Measurements from ENCODE around the gene HNRNPLL.

- TF ChIP-seq, protein P1, sequence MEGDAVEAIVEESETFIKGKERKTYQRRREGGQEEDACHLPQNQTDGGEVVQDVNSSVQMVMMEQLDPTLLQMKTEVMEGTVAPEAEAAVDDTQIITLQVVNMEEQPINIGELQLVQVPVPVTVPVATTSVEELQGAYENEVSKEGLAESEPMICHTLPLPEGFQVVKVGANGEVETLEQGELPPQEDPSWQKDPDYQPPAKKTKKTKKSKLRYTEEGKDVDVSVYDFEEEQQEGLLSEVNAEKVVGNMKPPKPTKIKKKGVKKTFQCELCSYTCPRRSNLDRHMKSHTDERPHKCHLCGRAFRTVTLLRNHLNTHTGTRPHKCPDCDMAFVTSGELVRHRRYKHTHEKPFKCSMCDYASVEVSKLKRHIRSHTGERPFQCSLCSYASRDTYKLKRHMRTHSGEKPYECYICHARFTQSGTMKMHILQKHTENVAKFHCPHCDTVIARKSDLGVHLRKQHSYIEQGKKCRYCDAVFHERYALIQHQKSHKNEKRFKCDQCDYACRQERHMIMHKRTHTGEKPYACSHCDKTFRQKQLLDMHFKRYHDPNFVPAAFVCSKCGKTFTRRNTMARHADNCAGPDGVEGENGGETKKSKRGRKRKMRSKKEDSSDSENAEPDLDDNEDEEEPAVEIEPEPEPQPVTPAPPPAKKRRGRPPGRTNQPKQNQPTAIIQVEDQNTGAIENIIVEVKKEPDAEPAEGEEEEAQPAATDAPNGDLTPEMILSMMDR (IDR thresholded peaks at IDR 0.05): no peak
- TF ChIP-seq POLR2AphosphoS5 (IDR thresholded peaks at IDR 0.05) (no peak), POLR2A (IDR thresholded peaks at IDR 0.05) (no peak)
Observed at GRCh38 chr2:38571193-38571592, 31.5 kb downstream of the HNRNPLL start.

All from gastroesophageal sphincter (tissue), 3 donors.